Esophagus (tissue), 2 donors: ENCODE results near the gene U2AF1L4. TPM values are rescaled to one million over a fixed set of nuclear protein-coding genes. Genes with fewer than 3 reads are reported as not detected.

Source experiments
- H3K27ac ChIP-seq, 2 donors: one replicate each; pipeline ENCODE4 v1.5.1; 2013; ENCODE audit warnings: low read depth in 2 of 2, mild to moderate bottlenecking in 2 of 2, inconsistent platforms in 1 of 2, low read length in 1 of 2, moderate library complexity in 1 of 2
- H3K27me3 ChIP-seq, 2 donors: one replicate each; pipeline ENCODE4 v1.6.1; 2013; ENCODE audit warnings: low read length in 2 of 2, control low read depth in 1 of 2, mild to moderate bottlenecking in 1 of 2; ENCODE audit not compliant: insufficient read depth in 2 of 2, control insufficient read depth in 1 of 2
- H3K36me3 ChIP-seq, 2 donors: one replicate each; pipeline ENCODE4 v1.6.1; 2013; ENCODE audit warnings: low read length in 1 of 2; ENCODE audit not compliant: control insufficient read depth in 2 of 2, insufficient read depth in 2 of 2
- H3K4me1 ChIP-seq, 2 donors: one replicate each; pipeline ENCODE4 v1.6.1; 2013; ENCODE audit warnings: low read length in 1 of 2; ENCODE audit not compliant: control insufficient read depth in 2 of 2, insufficient read depth in 2 of 2
- H3K4me3 ChIP-seq, 2 donors: one replicate each; pipeline ENCODE4 v1.5.1; 2013; ENCODE audit warnings: low read length in 2 of 2, mild to moderate bottlenecking in 2 of 2, low read depth in 1 of 2, moderate library complexity in 1 of 2
- H3K9me3 ChIP-seq, 2 donors: one replicate each; pipeline ENCODE4 v1.6.1; 2013; ENCODE audit warnings: mild to moderate bottlenecking in 2 of 2, low read depth in 1 of 2, low read length in 1 of 2, moderate library complexity in 1 of 2; ENCODE audit not compliant: control insufficient read depth in 2 of 2, insufficient read depth in 1 of 2
- WGBS, 2 donors: extraction: QIAGEN DNeasy Blood & Tissue Kit; methylation state at CpG; one replicate each; pipeline ENCODE4 v1.1.7; 2013; 5-methylcytosine and 5-hydroxymethylcytosine counted together
- polyA plus RNA-seq, 2 donors: library from polyadenylated mRNA; stranded (reverse); fragments of 200-250 nt; gene quantifications; one replicate each; pipeline ENCODE4 v1.2.3, GENCODE V29; 2013
- donor health status: healthy with polysubstance abuse.
- donor health status: Bipolar disorder and iron deficiency.

U2AF1L4 gene
- polyA plus RNA-seq, 2 donors = 17.4 to 43.4 TPM

DNA sequence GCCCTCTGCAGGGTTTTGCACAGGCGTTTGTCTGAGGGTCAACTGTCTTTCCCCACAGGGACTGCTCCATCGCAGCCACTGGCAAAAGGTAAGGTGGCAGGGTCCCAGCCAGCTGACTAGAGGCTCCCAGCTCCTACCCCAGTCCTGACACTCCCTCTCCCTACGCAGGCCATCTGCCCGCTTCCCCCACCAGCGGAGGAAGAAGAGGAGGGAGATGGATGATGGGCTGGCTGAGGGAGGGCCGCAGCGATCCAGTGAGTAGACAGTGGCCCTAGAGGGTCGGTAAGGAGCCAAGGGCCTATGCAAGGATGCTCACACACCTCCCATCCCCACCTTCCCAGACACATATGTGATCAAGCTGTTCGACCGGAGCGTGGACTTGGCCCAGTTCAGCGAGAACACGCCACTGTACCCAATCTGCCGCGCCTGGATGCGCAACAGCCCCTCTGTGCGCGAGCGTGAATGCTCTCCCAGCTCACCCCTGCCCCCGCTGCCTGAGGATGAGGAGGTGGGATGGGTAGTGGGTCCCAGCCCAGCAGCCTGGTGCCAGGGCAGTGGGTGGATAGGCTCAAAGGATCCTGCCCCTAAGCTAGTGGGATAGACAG is 7.6 kb upstream of the U2AF1L4 start:
- no peak overlapping the region for H3K27ac ChIP-seq
- H3K4me3 ChIP-seq = no peak overlapping the region
- H3K4me1 ChIP-seq = peaks cover 3 to 26% of the 10 kb centered on the region in 2 donors
- H3K27me3 ChIP-seq = no peaks in the 10 kb centered on the region
- H3K9me3 ChIP-seq = no peaks in the 10 kb centered on the region
- WGBS, 2 donors = 93 to 94% methylated on average over 20 of the region's 20 CpGs
- H3K36me3 ChIP-seq = peaks cover 4 to 24% of the 10 kb centered on the region in 2 donors

DNA sequence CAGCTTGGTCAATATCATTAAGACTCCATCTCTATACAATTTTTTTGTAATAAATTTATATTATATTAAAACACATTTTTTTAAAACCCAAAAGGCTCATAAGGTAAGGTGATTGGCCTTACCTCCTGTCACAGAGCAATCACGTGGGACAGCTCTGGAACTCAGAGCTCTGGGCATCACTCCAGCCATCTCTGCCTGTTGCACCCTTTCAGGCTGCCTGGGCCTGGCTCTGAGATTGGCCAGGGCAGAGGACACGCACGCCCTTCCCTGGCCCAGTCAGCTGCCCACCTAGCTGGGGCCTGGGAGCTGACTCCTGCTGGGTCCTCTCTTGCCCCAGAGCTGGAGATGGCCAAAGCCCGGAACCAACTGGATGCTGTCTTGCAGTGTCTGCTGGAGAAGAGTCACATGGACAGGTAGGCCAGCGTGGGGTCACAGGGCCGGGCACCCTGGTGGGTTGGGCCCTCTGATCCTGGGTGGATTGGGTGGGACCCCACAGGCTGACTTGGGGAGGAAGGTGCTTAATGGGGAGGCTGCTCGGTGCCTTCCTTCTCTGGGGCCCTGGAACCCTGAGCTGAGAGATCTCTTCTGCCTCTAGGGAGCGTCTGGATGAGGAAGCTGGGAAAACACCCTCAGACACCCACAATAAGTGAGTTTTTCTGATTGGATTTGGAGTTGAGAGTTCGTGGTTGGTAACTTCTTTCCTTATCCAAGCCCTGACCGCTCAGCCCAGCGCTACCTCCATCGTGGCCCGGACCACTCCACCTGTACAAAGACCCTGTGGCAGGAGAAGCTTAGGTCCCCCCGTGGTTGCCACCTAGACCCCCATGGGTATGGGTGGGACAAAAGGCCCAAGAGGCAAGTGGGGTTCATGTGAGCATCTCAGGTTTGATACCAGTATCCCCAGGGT is 6.9 kb upstream of the U2AF1L4 start:
- 89 to 92% methylated on average over 14 of the region's 14 CpGs for WGBS, 2 donors
- no peak overlapping the region for H3K4me3 ChIP-seq
- H3K36me3 ChIP-seq = peaks cover 4 to 24% of the 10 kb centered on the region in 2 donors
- H3K27ac ChIP-seq = no peak overlapping the region
- no peaks in the 10 kb centered on the region for H3K9me3 ChIP-seq
- peaks cover 3 to 22% of the 10 kb centered on the region in 2 donors for H3K4me1 ChIP-seq
- H3K27me3 ChIP-seq = no peaks in the 10 kb centered on the region

DNA sequence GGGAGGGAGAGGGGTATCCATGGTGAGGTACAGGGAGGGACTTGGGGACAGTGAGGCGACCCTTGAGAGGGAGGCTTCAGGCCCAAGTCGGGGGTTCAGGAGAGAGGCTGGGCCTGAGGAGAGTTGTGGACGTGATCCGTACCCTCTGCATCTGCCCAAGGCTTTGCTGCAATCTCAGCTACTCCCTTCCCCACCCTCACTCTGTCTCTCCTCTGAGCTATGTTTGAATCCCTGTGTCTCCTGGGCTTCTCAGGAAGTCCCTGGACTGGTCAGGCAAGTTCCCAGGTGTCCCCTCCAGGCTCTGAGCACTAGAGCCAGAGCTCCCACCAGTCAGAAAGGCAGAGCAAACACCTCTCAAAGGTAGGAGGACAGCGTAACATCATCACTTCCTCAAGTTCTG is 4.9 kb upstream of the U2AF1L4 start:
- peaks cover 4 to 24% of the 10 kb centered on the region in 2 donors for H3K36me3 ChIP-seq
- H3K9me3 ChIP-seq = no peaks in the 10 kb centered on the region
- WGBS, 2 donors = 87 to 92% methylated on average over 5 of the region's 5 CpGs
- no peaks in the 10 kb centered on the region for H3K27me3 ChIP-seq
- H3K4me1 ChIP-seq = peaks cover 3 to 6% of the 10 kb centered on the region in 2 donors
- H3K4me3 ChIP-seq = no peak overlapping the region
- no peak overlapping the region for H3K27ac ChIP-seq

DNA sequence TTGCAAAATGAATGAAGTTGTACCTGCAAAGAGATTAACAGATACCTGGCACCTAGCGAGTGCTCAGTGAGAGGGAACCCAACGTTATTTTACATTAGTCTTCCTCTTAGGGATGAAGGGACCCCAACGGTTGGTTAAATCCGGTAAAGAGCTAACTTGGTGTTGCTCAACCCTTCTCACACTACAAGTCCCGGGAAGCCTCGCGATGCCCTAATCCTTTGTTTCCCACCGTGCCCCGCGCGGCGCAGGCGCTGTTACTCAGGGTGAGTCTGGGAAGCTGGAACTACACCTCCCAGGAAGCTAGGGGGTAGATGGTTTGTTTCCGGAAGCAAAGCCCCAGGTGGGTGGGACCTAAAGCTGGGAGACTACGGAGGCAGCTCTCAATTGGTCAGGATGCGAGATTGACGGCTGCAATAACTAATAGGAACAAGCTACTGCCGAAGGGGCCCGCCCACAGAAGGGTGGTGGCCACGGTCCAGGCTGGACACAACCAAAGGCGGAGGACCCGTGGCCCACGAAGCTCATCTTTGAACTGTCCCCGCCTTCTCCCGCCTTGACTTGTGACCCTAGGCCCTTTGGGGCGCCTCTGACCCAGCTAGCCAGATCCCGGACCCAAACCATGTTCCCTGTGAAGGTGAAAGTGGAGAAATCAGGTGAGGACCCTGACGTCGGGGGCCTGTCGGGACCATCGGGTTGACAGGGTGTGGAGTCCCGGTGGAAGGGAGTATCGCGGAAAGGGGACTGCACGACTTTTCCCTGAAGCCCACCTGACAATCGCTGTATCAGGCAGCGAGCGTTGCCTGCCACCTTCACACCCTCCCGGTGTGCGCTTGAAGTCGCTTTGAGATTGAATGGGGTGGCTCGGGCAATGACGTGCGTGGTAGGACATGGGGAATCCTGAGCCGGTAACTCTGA is 3.1 kb upstream of the U2AF1L4 start, which contains the start of gene LIN37:
TSS of gene LIN37 (plus strand) at position 471 of the 915 bp plus-strand sequence. CDS start at position 620, 149 bp downstream.
- WGBS, 2 donors = 1% methylated on average over 45 of the region's 45 CpGs

DNA sequence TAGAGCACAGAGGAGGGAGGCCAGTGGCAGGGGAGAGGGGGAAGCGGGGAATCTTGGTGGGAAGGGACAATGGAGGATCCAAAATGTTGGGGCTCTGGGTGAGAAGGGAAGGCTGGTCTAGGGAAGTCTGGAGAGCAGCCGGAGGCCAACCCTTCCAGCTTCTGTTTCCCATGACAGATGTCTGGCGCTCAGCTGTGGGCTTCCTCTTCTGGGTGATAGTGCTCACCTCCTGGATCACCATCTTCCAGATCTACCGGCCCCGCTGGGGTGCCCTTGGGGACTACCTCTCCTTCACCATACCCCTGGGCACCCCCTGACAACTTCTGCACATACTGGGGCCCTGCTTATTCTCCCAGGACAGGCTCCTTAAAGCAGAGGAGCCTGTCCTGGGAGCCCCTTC is 1.3 kb upstream of the U2AF1L4 start:
- peak overlapping the region in 1 of 2 donors; percentile 56 for H3K27ac ChIP-seq
- peak overlapping the region in 1 of 2 donors; percentile 96 for H3K4me3 ChIP-seq
- no peaks in the 10 kb centered on the region for H3K9me3 ChIP-seq
- peaks cover 3 to 4% of the 10 kb centered on the region in 2 donors for H3K4me1 ChIP-seq
- H3K36me3 ChIP-seq = peaks cover 0 to 3% of the 10 kb centered on the region in 2 donors
- H3K27me3 ChIP-seq = no peaks in the 10 kb centered on the region
- 87% methylated on average over 5 of the region's 5 CpGs for WGBS, 2 donors

More for the DNA sequence above, 3.1 kb upstream of the U2AF1L4 start, which contains the start of gene LIN37:
- no peaks in the 10 kb centered on the region for H3K27me3 ChIP-seq
- no peaks in the 10 kb centered on the region for H3K9me3 ChIP-seq
- H3K4me3 ChIP-seq = peak within 1 kb of the TSS; percentile 65 to 78
- H3K27ac ChIP-seq = peak within 1 kb of the TSS; percentile 66 to 81
- peaks cover 3 to 16% of the 10 kb centered on the region in 2 donors for H3K36me3 ChIP-seq
- peaks cover 3 to 4% of the 10 kb centered on the region in 2 donors for H3K4me1 ChIP-seq

DNA sequence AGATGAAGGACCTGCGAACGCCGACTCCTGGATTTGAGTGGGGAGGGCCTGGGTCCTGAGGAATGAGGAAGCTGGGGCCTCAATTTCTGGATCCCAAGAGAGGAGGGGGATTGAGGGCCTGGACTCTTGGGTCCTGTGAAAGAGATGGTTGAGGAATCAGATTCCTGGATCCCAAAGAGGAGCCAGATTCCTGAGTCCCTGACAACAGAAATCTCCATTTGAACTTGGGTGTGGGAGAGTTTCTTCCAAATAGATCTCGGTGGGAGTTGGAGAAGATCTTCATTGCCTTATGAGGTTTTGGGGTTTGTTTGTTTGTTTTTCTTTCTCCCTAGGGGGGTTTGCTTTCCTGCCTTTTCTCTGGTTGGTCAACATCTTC is 857 bp upstream of the U2AF1L4 start:
- Histone ChIP-seq H3K36me3 (peaks cover 0 to 3% of the 10 kb centered on the region in 2 donors), H3K4me1 (peaks cover 3 to 4% of the 10 kb centered on the region in 2 donors), H3K27ac (peak overlapping the region; percentile 75 to 85), H3K27me3 (no peaks in the 10 kb centered on the region), H3K4me3 (peak overlapping the region; percentile 60 to 96), H3K9me3 (no peaks in the 10 kb centered on the region)
- WGBS, 2 donors = 0 to 9% methylated on average over 4 of the region's 4 CpGs

- Histone ChIP-seq H3K27me3 (no peaks in the 10 kb centered on the region), H3K4me3 (peak overlapping the region; percentile 61 to 96), H3K36me3 (peaks cover 0 to 3% of the 10 kb centered on the region in 2 donors), H3K4me1 (peaks cover 3 to 7% of the 10 kb centered on the region in 2 donors), H3K9me3 (no peaks in the 10 kb centered on the region), H3K27ac (peak overlapping the region; percentile 100)
- 7 to 8% methylated on average over 36 to 41 of the region's 41 CpGs for WGBS, 2 donors
Measured at GRCh38 chr19:35744430-35745327, 539 bp downstream of the U2AF1L4 start.

- H3K27ac ChIP-seq = peak overlapping the region in 1 of 2 donors; percentile 100
- H3K4me1 ChIP-seq = peaks cover 3 to 4% of the 10 kb centered on the region in 2 donors
- H3K4me3 ChIP-seq = peak overlapping the region in 1 of 2 donors; percentile 61
Measured at GRCh38 chr19:35743640-35744429, 1.4 kb downstream of the U2AF1L4 start.

More at GRCh38 chr19:35743640-35744429, 1.4 kb downstream of the U2AF1L4 start:
- Histone ChIP-seq H3K27me3 (no peaks in the 10 kb centered on the region), H3K36me3 (peaks cover 0 to 3% of the 10 kb centered on the region in 2 donors), H3K9me3 (no peaks in the 10 kb centered on the region)
- 86 to 88% methylated on average over 19 of the region's 19 CpGs for WGBS, 2 donors
